Endothelial cell (in vitro differentiated cells): ENCODE measurements around the gene TMEM144. TPM values are rescaled to one million over a fixed set of nuclear protein-coding genes. Genes with fewer than 3 reads are reported as not detected.

Experiments used
- DNase-seq: peaks from one replicate; pipeline ENCODE4 v3.0.0; 2021; ENCODE audit warnings: low spot score
- H3K27ac Mint-ChIP-seq: one replicate; pipeline ENCODE4 v1.8.0; 2021; ENCODE audit warnings: mixed read lengths, inconsistent platforms; ENCODE audit not compliant: unreplicated experiment
- H3K27me3 Mint-ChIP-seq: one replicate; pipeline ENCODE4 v1.8.0; 2021; ENCODE audit warnings: mild to moderate bottlenecking, moderate library complexity, mixed read lengths, inconsistent platforms; ENCODE audit not compliant: unreplicated experiment
- H3K36me3 Mint-ChIP-seq: one replicate; pipeline ENCODE4 v1.8.0; 2021; ENCODE audit warnings: mild to moderate bottlenecking, low read depth, mixed read lengths, inconsistent platforms; ENCODE audit not compliant: unreplicated experiment
- H3K4me1 Mint-ChIP-seq: one replicate; pipeline ENCODE4 v1.8.0; 2021; ENCODE audit warnings: mild to moderate bottlenecking, mixed read lengths, inconsistent platforms; ENCODE audit not compliant: unreplicated experiment
- H3K4me3 Mint-ChIP-seq: one replicate; pipeline ENCODE4 v1.8.0; 2021; ENCODE audit warnings: mild to moderate bottlenecking, mixed read lengths, inconsistent platforms; ENCODE audit not compliant: unreplicated experiment
- H3K9me3 Mint-ChIP-seq: one replicate; pipeline ENCODE4 v1.8.0; 2021; ENCODE audit warnings: mixed read lengths, inconsistent platforms; ENCODE audit not compliant: unreplicated experiment
- total RNA-seq: library from RNA; stranded (reverse); fragmentation: NEBNext Ultra II Directional; extraction: Animal tissue kit (Norgen Biotek cat#: 25700); gene quantifications from one replicate; pipeline ENCODE4 v1.2.1, GENCODE V29; 2021; ENCODE audit not compliant: unreplicated experiment
- TF ChIP-seq, protein P1 (sequence below): fragments of 200-600 bp; sonication (generic); IDR thresholded peaks from one replicate; pipeline ENCODE4 v1.5.0; 2021; ENCODE audit warnings: antibody characterized with exemption; ENCODE audit not compliant: unreplicated experiment

The TMEM144 gene
- total RNA-seq, 1 donor from 2014 or later, result 5.7 TPM

DNA sequence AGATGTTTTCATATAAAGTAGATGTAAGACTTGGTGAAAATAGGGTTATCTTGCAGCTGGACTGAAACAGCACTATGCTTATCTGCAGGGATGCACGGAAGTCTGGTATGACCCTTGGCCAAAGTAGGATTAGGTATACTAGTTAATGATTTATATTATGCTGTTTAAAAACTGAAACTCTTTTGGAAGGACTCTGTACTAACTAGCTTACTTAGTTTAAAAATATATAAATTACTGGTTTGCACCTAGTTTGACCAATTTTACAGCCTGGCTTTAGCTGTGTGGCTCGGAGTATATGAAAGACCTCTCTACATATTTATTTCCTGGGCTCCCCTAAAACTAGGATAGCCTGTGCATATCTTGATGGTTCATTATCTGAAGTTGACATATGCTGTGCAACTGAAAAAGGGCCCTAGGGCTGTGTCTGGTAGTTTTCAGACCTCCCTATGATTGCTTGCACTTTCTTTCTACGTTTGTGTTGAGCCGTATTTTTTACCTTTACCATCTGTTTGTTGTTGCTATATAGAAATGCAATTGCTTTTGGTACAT, 89.2 kb downstream of the TMEM144 start:
- Mint-ChIP-seq H3K4me1 (no peaks in the 10 kb centered on the region), H3K27ac (no peak overlapping the region), H3K27me3 (peaks cover 5% of the 10 kb centered on the region), H3K36me3 (no peaks in the 10 kb centered on the region), H3K4me3 (no peak overlapping the region), H3K9me3 (no peaks in the 10 kb centered on the region)
- no peak for DNase-seq
- TF ChIP-seq, protein P1, sequence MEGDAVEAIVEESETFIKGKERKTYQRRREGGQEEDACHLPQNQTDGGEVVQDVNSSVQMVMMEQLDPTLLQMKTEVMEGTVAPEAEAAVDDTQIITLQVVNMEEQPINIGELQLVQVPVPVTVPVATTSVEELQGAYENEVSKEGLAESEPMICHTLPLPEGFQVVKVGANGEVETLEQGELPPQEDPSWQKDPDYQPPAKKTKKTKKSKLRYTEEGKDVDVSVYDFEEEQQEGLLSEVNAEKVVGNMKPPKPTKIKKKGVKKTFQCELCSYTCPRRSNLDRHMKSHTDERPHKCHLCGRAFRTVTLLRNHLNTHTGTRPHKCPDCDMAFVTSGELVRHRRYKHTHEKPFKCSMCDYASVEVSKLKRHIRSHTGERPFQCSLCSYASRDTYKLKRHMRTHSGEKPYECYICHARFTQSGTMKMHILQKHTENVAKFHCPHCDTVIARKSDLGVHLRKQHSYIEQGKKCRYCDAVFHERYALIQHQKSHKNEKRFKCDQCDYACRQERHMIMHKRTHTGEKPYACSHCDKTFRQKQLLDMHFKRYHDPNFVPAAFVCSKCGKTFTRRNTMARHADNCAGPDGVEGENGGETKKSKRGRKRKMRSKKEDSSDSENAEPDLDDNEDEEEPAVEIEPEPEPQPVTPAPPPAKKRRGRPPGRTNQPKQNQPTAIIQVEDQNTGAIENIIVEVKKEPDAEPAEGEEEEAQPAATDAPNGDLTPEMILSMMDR, result no peak

DNA sequence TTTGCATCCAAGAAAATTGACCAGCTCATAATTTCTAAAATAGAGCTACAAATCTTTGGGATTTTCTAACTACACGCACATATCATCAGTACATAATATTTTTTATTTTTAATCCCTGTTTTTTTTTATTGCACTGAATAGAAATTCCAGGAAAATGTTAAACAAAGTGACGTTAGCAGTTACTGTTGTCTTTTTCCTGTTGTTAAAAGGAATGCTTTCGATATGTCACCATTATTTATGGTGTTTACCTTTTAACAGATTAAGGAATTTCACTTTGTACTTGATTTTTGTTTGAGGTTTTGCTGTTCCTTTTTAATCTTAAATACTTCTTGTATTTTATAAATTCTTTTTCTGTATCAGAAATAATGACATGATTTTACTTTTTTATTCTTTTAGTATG, 89.7 kb downstream of the TMEM144 start:
- TF ChIP-seq, protein P1, result no peak
- H3K9me3 Mint-ChIP-seq, result no peaks in the 10 kb centered on the region
- H3K4me1 Mint-ChIP-seq, result no peaks in the 10 kb centered on the region
- no peaks in the 10 kb centered on the region for H3K36me3 Mint-ChIP-seq
- no peak overlapping the region for H3K27ac Mint-ChIP-seq
- H3K27me3 Mint-ChIP-seq, result peaks cover 5% of the 10 kb centered on the region
- no peak overlapping the region for H3K4me3 Mint-ChIP-seq
- no peak for DNase-seq

DNA sequence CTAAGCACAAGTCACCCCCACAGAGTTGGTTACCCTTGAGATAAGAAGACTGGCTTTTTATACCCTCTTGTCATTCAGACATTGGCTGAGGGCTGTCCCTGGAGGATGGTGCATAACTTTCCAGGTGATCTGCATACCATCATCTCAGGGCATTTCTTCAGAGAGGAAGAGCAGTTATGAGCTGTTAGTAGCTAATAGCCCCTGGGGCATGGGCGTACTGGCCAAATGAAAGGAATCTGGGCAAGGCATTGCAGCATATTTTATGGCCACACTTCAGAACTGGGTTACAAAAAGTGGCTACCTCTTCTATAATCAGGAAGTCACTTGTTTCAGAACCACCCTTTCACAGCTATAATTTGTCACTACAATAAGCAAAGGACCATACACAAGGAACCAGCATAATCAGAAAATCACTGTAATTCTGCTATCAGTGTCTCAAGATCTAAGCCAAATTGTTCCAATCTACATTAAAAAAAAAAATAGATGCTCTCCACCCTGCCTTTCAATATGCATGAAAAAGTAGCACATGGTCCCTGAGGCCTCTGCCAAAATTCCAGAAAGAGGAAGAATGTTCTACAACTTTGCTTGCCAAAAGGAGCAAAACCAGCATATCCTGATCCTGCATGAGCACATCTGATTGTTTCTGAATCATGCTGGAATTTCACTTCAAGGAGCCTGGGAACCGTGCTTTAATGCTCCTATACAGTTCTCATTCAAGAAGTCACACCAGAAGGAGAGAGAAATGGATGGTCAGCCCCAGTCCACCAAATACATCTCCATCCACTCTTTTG, 92.0 kb downstream of the TMEM144 start:
- TF ChIP-seq, protein P1, result no peak
- no peaks in the 10 kb centered on the region for H3K36me3 Mint-ChIP-seq
- peaks cover 1% of the 10 kb centered on the region for H3K27me3 Mint-ChIP-seq
- no peak overlapping the region for H3K4me3 Mint-ChIP-seq
- no peak for DNase-seq
- H3K9me3 Mint-ChIP-seq, result no peaks in the 10 kb centered on the region
- no peak overlapping the region for H3K27ac Mint-ChIP-seq
- no peaks in the 10 kb centered on the region for H3K4me1 Mint-ChIP-seq

DNA sequence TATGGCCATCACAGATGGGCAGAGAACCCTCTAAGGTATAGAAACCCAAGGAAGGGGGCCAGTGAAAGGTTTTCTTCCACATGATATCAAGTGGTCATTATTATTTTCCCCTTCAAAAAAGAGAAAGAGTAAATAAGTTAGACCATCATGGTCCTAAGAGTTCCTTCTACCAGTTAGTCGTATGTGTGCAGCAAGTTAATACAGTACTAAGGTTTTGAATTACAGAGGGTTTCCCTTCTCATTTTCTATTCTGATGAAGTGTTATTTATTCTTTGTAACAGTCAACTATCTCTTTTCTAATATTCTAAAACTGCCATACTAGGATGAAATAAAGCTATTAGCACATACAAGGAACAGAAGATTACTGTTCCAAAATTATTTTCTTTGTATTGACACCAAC, 94.4 kb downstream of the TMEM144 start:
- H3K27me3 Mint-ChIP-seq, result peaks cover 1% of the 10 kb centered on the region
- no peaks in the 10 kb centered on the region for H3K4me1 Mint-ChIP-seq
- DNase-seq, result no peak
- H3K36me3 Mint-ChIP-seq, result no peaks in the 10 kb centered on the region
- H3K4me3 Mint-ChIP-seq, result no peak overlapping the region
- H3K9me3 Mint-ChIP-seq, result no peaks in the 10 kb centered on the region
- H3K27ac Mint-ChIP-seq, result no peak overlapping the region
- TF ChIP-seq, protein P1, result no peak

Other genes starting within 250 kb of the TMEM144 start
- 63.8 TPM for gene GASK1B, start 37.5 kb upstream of the TMEM144 start, total RNA-seq